Natural killer cell (primary cell): ENCODE results near the gene EIF5B. TPM values are rescaled to one million over a fixed set of nuclear protein-coding genes. Genes with fewer than 3 reads are reported as not detected.

ENCODE experiments used
- ATAC-seq, 3 donors: fragments of 150-1000 bp in 2 of 3; fragments of 200-7000 bp in 1 of 3; cut with Tn5 transposase; 1 replicate in 1 of 3; 2 replicates in 2 of 3; pipeline ENCODE4 v1.10.0; 2021; ENCODE audit warnings: mild to moderate bottlenecking in 2 of 3, moderate library complexity in 2 of 3
- DNase-seq, 2 donors: peaks; one replicate each; pipeline versions ENCODE4 v3.0.0 to v3.0.0-alpha.2; 2013 to 2021; ENCODE audit warnings: mixed read lengths in 1 of 2
- H3K27ac ChIP-seq: one replicate; pipeline ENCODE4 v1.5.1; 2013; ENCODE audit warnings: mild to moderate bottlenecking, low read length
- H3K27me3 ChIP-seq: one replicate; pipeline ENCODE4 v1.6.1; 2013; ENCODE audit warnings: low read length; ENCODE audit not compliant: control insufficient read depth, insufficient read depth
- H3K36me3 ChIP-seq: one replicate; pipeline ENCODE4 v1.6.1; 2013; ENCODE audit warnings: low read length; ENCODE audit not compliant: control insufficient read depth, insufficient read depth
- H3K4me1 ChIP-seq: one replicate; pipeline ENCODE4 v1.6.1; 2013; ENCODE audit warnings: low read length; ENCODE audit not compliant: control insufficient read depth, insufficient read depth
- H3K4me3 ChIP-seq: one replicate; pipeline ENCODE4 v1.5.1; 2013; ENCODE audit warnings: low read length
- H3K9me3 ChIP-seq: one replicate; pipeline ENCODE4 v1.6.1; 2013; ENCODE audit warnings: low read length; ENCODE audit not compliant: control insufficient read depth, insufficient read depth
- H3K27ac Mint-ChIP-seq, 2 donors: one replicate each; pipeline ENCODE4 v1.8.0; 2022; ENCODE audit warnings: mild to moderate bottlenecking in 2 of 2, mixed read lengths in 2 of 2, moderate library complexity in 1 of 2
- H3K27me3 Mint-ChIP-seq, 2 donors: one replicate each; pipeline ENCODE4 v1.8.0; 2022; ENCODE audit warnings: low read depth in 2 of 2, mixed read lengths in 2 of 2
- H3K36me3 Mint-ChIP-seq: one replicate; pipeline ENCODE4 v1.8.0; 2022; ENCODE audit warnings: mixed read lengths
- H3K4me1 Mint-ChIP-seq, 2 donors: one replicate each; pipeline ENCODE4 v1.8.0; 2022; ENCODE audit warnings: mixed read lengths in 2 of 2
- H3K4me3 Mint-ChIP-seq: one replicate; pipeline ENCODE4 v1.8.0; 2022; ENCODE audit warnings: mild to moderate bottlenecking, moderate library complexity, mixed read lengths
- H3K9me3 Mint-ChIP-seq, 2 donors: one replicate each; pipeline ENCODE4 v1.8.0; 2022; ENCODE audit warnings: mixed read lengths in 2 of 2
- WGBS: methylation state at CpG from one replicate; pipeline ENCODE4 v1.1.7; 2013; ENCODE audit warnings: missing lambda C conversion rate; ENCODE audit not compliant: insufficient coverage; 5-methylcytosine and 5-hydroxymethylcytosine counted together
- intact Hi-C: fragments of 100-400 bp; cut with micrococcal nuclease; formaldehyde crosslinking; loops from one replicate; pipeline ENCODE4 v1.14.2; 2022
- total RNA-seq, 4 donors: library from RNA; stranded (reverse); fragments of 120-200 nt in 1 of 4; gene quantifications; one replicate each; pipeline versions ENCODE4 v1.2.3 to v1.2.4, GENCODE V29; 2013 to 2022
- TF ChIP-seq, protein P1 (sequence below): fragments of 200-600 bp; IDR thresholded peaks from one replicate; pipeline ENCODE4 v1.8.0; 2022; ENCODE audit warnings: antibody characterized with exemption

Gene EIF5B
- total RNA-seq, 3 donors from 2014 or later (not counting 1 experiment from before 2014, with no cell fraction given): 33.5 to 40.6 (median 40.3) TPM

DNA sequence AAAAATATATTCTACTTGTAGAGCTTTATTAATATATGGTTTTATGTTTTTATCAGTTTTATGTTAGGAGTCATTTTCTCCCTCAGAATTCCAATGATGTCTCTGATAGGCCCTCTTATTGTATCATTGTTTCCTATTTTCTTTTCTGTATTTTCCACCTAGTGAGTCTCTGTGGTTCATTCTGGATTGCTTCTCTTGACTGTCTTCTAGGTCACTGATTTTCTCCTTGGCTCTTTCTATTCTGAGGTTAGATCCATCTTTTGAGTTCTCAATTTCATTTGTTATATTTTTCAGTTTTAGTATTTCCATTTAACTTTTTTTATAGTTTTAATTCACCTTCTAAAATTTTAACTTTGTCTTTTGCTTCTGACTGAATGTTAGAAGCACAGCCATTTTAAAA is 37.6 kb downstream of the EIF5B start:
- H3K9me3 Mint-ChIP-seq: peaks cover 0 to 2% of the 10 kb centered on the region in 2 donors
- no peaks in the 10 kb centered on the region for H3K27me3 ChIP-seq
- peaks cover 36% of the 10 kb centered on the region for H3K36me3 Mint-ChIP-seq
- H3K4me3 ChIP-seq: no peak overlapping the region
- no peaks in the 10 kb centered on the region for H3K9me3 ChIP-seq
- intact Hi-C loops: no loop called here
- H3K4me1 ChIP-seq: no peaks in the 10 kb centered on the region
- no peak for ATAC-seq
- no peak overlapping the region for H3K4me3 Mint-ChIP-seq
- no peak overlapping the region for H3K27ac ChIP-seq
- no peak overlapping the region for H3K27ac Mint-ChIP-seq
- peaks cover 59% of the 10 kb centered on the region for H3K36me3 ChIP-seq
- H3K27me3 Mint-ChIP-seq: no peaks in the 10 kb centered on the region
- no peaks in the 10 kb centered on the region for H3K4me1 Mint-ChIP-seq
- TF ChIP-seq, protein P1, sequence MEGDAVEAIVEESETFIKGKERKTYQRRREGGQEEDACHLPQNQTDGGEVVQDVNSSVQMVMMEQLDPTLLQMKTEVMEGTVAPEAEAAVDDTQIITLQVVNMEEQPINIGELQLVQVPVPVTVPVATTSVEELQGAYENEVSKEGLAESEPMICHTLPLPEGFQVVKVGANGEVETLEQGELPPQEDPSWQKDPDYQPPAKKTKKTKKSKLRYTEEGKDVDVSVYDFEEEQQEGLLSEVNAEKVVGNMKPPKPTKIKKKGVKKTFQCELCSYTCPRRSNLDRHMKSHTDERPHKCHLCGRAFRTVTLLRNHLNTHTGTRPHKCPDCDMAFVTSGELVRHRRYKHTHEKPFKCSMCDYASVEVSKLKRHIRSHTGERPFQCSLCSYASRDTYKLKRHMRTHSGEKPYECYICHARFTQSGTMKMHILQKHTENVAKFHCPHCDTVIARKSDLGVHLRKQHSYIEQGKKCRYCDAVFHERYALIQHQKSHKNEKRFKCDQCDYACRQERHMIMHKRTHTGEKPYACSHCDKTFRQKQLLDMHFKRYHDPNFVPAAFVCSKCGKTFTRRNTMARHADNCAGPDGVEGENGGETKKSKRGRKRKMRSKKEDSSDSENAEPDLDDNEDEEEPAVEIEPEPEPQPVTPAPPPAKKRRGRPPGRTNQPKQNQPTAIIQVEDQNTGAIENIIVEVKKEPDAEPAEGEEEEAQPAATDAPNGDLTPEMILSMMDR: no peak
- no peak for DNase-seq

DNA sequence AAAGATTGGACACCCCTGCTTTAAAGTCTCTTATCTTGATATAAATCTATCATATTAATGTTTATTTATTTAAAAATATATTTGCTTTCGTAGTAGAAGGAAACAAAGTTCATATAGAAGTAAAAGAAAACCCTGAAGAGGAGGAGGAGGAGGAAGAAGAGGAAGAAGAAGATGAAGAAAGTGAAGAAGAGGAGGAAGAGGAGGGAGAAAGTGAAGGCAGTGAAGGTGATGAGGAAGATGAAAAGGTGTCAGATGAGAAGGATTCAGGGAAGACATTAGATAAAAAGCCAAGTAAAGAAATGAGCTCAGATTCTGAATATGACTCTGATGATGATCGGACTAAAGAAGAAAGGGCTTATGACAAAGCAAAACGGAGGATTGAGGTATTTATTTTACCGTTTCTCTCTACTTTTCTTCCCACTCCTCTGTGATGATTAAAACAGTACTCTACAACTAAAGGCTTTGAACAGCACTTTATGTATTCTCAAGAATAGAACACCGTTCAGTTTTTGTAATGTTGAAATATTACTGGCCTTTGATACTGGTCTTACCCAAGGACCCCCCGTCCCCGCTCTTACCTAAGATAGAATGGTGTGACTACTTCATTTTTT is 39.2 kb downstream of the EIF5B start:
- H3K27ac ChIP-seq: no peak overlapping the region
- H3K36me3 ChIP-seq: peaks cover 68% of the 10 kb centered on the region
- H3K4me3 ChIP-seq: no peak overlapping the region
- TF ChIP-seq, protein P1: no peak
- no peaks in the 10 kb centered on the region for H3K4me1 ChIP-seq
- ATAC-seq (no peak), DNase-seq (no peak)
- no peaks in the 10 kb centered on the region for H3K9me3 ChIP-seq
- 96% methylated on average over 5 of the region's 7 CpGs for WGBS
- peaks cover 0 to 2% of the 10 kb centered on the region in 2 donors for H3K9me3 Mint-ChIP-seq
- H3K36me3 Mint-ChIP-seq: peaks cover 48% of the 10 kb centered on the region
- no peaks in the 10 kb centered on the region for H3K27me3 ChIP-seq
- no peak overlapping the region for H3K4me3 Mint-ChIP-seq
- H3K4me1 Mint-ChIP-seq: no peaks in the 10 kb centered on the region
- no peak overlapping the region for H3K27ac Mint-ChIP-seq
- intact Hi-C loops: no loop called here
- H3K27me3 Mint-ChIP-seq: no peaks in the 10 kb centered on the region

DNA sequence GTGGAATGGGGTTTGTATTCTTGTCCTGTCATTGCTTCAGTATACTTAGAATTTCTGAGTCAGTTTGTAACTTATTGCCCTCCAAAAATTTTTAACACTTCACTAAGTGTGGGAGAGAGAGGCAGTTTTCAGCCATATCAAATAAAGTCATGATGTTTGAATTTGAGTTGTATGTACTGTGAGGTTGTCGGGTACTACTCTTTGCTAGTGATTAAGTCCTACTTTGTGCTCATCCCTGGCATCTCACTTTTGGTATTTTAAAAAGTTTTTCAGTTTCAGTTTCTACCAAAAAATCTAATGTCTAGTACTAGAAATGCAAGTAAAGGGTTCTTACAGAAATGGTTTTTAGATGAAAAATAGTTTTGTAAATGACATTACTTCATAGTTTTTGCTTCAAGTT is 40.7 kb downstream of the EIF5B start:
- Mint-ChIP-seq H3K36me3 (peaks cover 44% of the 10 kb centered on the region), H3K4me3 (no peak overlapping the region), H3K27ac (no peak overlapping the region), H3K27me3 (no peaks in the 10 kb centered on the region), H3K4me1 (no peaks in the 10 kb centered on the region), H3K9me3 (peaks cover 0 to 2% of the 10 kb centered on the region in 2 donors)
- H3K4me3 ChIP-seq: no peak overlapping the region
- no peaks in the 10 kb centered on the region for H3K9me3 ChIP-seq
- intact Hi-C loops: no loop called here
- no peak overlapping the region for H3K27ac ChIP-seq
- H3K4me1 ChIP-seq: no peaks in the 10 kb centered on the region
- ATAC-seq (no peak), DNase-seq (no peak)
- WGBS: 88% methylated on average over 1 of the region's 1 CpG
- no peaks in the 10 kb centered on the region for H3K27me3 ChIP-seq
- TF ChIP-seq, protein P1: no peak
- peaks cover 71% of the 10 kb centered on the region for H3K36me3 ChIP-seq

DNA sequence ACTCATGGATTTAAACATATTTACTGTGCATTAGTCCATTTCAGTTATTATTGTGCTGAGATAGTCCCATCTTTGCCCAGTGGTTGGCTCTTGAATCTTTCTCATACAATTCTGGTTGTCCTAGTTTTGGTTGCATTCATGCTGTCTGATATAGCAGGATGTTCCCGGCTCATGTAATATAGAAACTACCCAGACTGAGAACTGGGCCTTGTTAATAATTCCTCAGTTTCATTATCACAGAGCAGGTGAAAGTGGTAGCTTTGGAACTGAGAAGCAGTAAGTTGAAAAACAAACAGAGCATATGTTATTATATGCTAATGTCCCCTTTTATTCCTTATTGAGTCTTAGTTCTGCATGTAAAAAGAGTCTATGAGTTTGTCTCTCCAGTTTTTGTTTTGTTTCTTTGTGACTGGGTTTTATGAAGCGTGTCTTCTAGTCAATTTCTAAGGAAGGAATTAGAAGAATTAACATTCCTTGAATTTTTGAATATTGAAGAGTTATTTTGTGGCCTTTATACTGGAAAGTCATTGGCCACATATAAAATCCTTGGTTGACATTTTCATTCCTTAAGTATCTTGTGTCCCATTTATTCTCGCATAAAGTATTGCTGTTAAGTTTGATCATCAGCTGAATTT is 43.3 kb downstream of the EIF5B start:
- no peaks in the 10 kb centered on the region for H3K9me3 ChIP-seq
- DNase-seq (no peak), ATAC-seq (no peak)
- TF ChIP-seq, protein P1: no peak
- Mint-ChIP-seq H3K4me1 (no peaks in the 10 kb centered on the region), H3K9me3 (no peaks in the 10 kb centered on the region), H3K4me3 (no peak overlapping the region), H3K27ac (no peak overlapping the region), H3K36me3 (peaks cover 31% of the 10 kb centered on the region), H3K27me3 (no peaks in the 10 kb centered on the region)
- H3K4me3 ChIP-seq: no peak overlapping the region
- no peaks in the 10 kb centered on the region for H3K4me1 ChIP-seq
- H3K27me3 ChIP-seq: no peaks in the 10 kb centered on the region
- intact Hi-C loops: no loop called here
- WGBS: 90% methylated on average over 3 of the region's 3 CpGs
- no peak overlapping the region for H3K27ac ChIP-seq
- peaks cover 65% of the 10 kb centered on the region for H3K36me3 ChIP-seq
